ENCODE data around the gene HERC6.

DNA sequence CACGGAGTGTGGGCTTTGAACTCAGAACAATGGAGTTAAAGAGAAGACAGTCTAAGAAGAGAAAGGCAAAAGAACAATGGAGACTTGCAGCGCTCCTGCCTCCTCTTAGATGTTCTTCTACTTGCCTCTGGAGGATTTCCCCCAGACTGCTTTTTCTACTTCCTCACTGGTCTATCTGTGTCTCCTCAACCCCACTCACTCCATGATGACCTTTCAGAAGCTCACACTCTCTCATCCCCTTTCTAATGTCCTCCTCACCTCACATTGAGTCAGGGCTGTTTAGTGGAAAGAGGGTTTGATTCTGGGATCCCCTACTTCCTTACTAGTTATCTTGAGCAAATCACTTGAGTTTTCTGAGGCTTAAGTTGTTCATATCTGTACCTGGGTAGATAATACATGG lies 12.2 kb upstream of the HERC6 start:
- TF ChIP-seq ZNF664 (tag by site-specific recombination; IDR thresholded peaks at IDR 0.05) (no peak), ZSCAN23 (tag by site-specific recombination; IDR thresholded peaks at IDR 0.05) (no peak), ZSCAN16 (tag by site-specific recombination; IDR thresholded peaks at IDR 0.05) (no peak), ZNF843 (tag by site-specific recombination; IDR thresholded peaks at IDR 0.05) (no peak)
- TF ChIP-seq, protein P1, sequence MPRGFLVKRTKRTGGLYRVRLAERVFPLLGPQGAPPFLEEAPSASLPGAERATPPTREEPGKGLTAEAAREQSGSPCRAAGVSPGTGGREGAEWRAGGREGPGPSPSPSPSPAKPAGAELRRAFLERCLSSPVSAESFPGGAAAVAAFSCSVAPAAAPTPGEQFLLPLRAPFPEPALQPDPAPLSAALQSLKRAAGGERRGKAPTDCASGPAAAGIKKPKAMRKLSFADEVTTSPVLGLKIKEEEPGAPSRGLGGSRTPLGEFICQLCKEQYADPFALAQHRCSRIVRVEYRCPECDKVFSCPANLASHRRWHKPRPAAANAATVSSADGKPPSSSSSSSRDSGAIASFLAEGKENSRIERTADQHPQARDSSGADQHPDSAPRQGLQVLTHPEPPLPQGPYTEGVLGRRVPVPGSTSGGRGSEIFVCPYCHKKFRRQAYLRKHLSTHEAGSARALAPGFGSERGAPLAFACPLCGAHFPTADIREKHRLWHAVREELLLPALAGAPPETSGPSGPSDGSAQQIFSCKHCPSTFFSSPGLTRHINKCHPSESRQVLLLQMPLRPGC (tag by site-specific recombination; IDR thresholded peaks at IDR 0.05): no peak
- TF ChIP-seq, protein P2, sequence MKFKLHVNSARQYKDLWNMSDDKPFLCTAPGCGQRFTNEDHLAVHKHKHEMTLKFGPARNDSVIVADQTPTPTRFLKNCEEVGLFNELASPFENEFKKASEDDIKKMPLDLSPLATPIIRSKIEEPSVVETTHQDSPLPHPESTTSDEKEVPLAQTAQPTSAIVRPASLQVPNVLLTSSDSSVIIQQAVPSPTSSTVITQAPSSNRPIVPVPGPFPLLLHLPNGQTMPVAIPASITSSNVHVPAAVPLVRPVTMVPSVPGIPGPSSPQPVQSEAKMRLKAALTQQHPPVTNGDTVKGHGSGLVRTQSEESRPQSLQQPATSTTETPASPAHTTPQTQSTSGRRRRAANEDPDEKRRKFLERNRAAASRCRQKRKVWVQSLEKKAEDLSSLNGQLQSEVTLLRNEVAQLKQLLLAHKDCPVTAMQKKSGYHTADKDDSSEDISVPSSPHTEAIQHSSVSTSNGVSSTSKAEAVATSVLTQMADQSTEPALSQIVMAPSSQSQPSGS (tag by site-specific recombination; IDR thresholded peaks at IDR 0.05; ENCODE audit: low read depth): no peak

All from HEK293 (cell line).